VCaP (cell line): Measurements from ENCODE around the gene IRF2.

ENCODE experiments used
- H3K27ac ChIP-seq: fragments of 450-650 bp; 2 replicates; pipeline ENCODE4 v1.5.1; 2017
- CTCF ChIP-seq: fragments of 450-650 bp; conservative IDR thresholded peaks from 2 replicates; pipeline ENCODE4 v1.5.1; 2017; ENCODE audit warnings: mild to moderate bottlenecking, moderate library complexity

Gene IRF2

GRCh38 chr4:184485279-184485678 is 10.9 kb upstream of the IRF2 start:
- no peak overlapping the region for H3K27ac ChIP-seq
- no peak for TF ChIP-seq CTCF

GRCh38 chr4:184481544-184481943 is 7.2 kb upstream of the IRF2 start:
- no peak overlapping the region for H3K27ac ChIP-seq
- no peak for TF ChIP-seq CTCF

- H3K27ac ChIP-seq: no peak overlapping the region
- TF ChIP-seq CTCF: no peak
Observed at GRCh38 chr4:184479516-184479950, 5.2 kb upstream of the IRF2 start.

- no peak overlapping the region for H3K27ac ChIP-seq
- TF ChIP-seq CTCF: no peak
Observed at GRCh38 chr4:184477201-184477999, 3.0 kb upstream of the IRF2 start.

- H3K27ac ChIP-seq: peak overlapping the region; percentile 96; the same call in 1 of the 2 replicates
- TF ChIP-seq CTCF: no peak
Observed at GRCh38 chr4:184476695-184477094, 2.3 kb upstream of the IRF2 start.

GRCh38 chr4:184475498-184475897 is 1.1 kb upstream of the IRF2 start:
- H3K27ac ChIP-seq: peak overlapping the region; percentile 96
- TF ChIP-seq CTCF: no peak

- peak overlapping the region; percentile 96 for H3K27ac ChIP-seq
- no peak for TF ChIP-seq CTCF
Observed at GRCh38 chr4:184475096-184475461, 729 bp upstream of the IRF2 start.
